Prostate gland (tissue), 2 donors: ENCODE results near the gene MAS1L.

Source experiments
- CTCF ChIP-seq, 4 experiments: fragments of 200-600 bp in 2 of 4; fragments of 450-650 bp in 2 of 4; sonication (generic) in 2 of 4; IDR thresholded peaks; 1 replicate in 3 of 4; 2 replicates in 1 of 4; pipeline ENCODE4 v1.5.1; 2016 to 2019; ENCODE audit warnings: antibody characterized with exemption in 4 of 4, mild to moderate bottlenecking in 2 of 4, moderate library complexity in 2 of 4
- POLR2A ChIP-seq: fragments of 450-650 bp; IDR thresholded peaks from one replicate; pipeline ENCODE4 v1.6.1; 2016; ENCODE audit warnings: antibody characterized with exemption, mild to moderate bottlenecking

GRCh38 chr6:29532320-29532951 lies 44.7 kb upstream of the MAS1L start:
- TF ChIP-seq CTCF (IDR thresholded peaks at IDR 0.05) (no peak), POLR2A (no peak)
